Fibroblast of mammary gland (primary cell): ENCODE results near the gene STK10.

Experiments
- DNase-seq: peaks from one replicate; pipeline ENCODE4 v3.0.0-alpha.2; 2010; ENCODE audit warnings: low read depth
- H3K4me3 ChIP-seq: 2 replicates; pipeline ENCODE4 v1.5.1; 2011; ENCODE audit warnings: low read depth, mild to moderate bottlenecking, low read length, moderate library complexity; ENCODE audit not compliant: control insufficient read depth
- CTCF ChIP-seq: conservative IDR thresholded peaks from 2 replicates; pipeline ENCODE4 v1.5.1; 2011; ENCODE audit warnings: low read depth, low read length, inconsistent platforms; ENCODE audit not compliant: control insufficient read depth, insufficient read depth

The STK10 gene

GRCh38 chr5:172005708-172006320 lies 182.2 kb downstream of the STK10 start:
- no peak for DNase-seq
- no peak for TF ChIP-seq CTCF
- peak overlapping the region; percentile 98 for H3K4me3 ChIP-seq

- TF ChIP-seq CTCF = no peak
- H3K4me3 ChIP-seq = peak overlapping the region; percentile 98
- DNase-seq = peak; percentile 45
Observed at GRCh38 chr5:172004824-172005237, 183.2 kb downstream of the STK10 start.

GRCh38 chr5:172003746-172004145 lies 184.3 kb downstream of the STK10 start:
- H3K4me3 ChIP-seq = no peak overlapping the region
- TF ChIP-seq CTCF = no peak
- no peak for DNase-seq

GRCh38 chr5:172002840-172003512 lies 185.0 kb downstream of the STK10 start:
- no peak for DNase-seq
- no peak overlapping the region for H3K4me3 ChIP-seq
- no peak for TF ChIP-seq CTCF

GRCh38 chr5:172002310-172002709 lies 185.7 kb downstream of the STK10 start:
- DNase-seq = peak; percentile 37
- peak; percentile 54 for TF ChIP-seq CTCF
- no peak overlapping the region for H3K4me3 ChIP-seq

DNA sequence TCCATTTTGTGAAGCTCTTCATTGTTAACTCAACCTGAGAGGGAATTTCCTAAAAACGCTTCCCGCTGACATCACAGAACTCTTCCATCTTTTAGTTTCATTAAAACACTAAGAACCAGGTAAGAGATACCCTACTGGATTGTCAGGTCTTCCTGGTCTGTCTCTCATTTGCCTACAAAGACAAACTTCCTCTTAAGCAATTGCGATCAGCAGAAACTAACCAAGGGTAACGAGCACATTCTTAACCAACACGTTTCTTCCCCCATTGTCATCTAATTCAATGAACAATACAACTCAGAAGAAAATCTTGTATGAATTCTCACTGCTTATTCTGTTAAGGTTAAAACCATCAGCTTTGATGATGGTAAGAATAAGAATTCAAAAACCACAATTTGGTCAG lies 188.1 kb downstream of the STK10 start:
- DNase-seq = no peak
- no peak for TF ChIP-seq CTCF
- H3K4me3 ChIP-seq = no peak overlapping the region
